NCI-H748 treated with DMSO at 0.1 percent for 48 hours (cell line): ENCODE results near the gene SCD5.
A peak's percentile ranks its signal among the peaks of the same experiment; 100 is the strongest.

Experiments
- DNase-seq: peaks from one replicate; lab custom pipeline; 2025; lab: John Stamatoyannopoulos, UW

The SCD5 gene

GRCh38 chr4:82691431-82691830, 107.2 kb downstream of the SCD5 start:
- DNase-seq: no peak

DNA sequence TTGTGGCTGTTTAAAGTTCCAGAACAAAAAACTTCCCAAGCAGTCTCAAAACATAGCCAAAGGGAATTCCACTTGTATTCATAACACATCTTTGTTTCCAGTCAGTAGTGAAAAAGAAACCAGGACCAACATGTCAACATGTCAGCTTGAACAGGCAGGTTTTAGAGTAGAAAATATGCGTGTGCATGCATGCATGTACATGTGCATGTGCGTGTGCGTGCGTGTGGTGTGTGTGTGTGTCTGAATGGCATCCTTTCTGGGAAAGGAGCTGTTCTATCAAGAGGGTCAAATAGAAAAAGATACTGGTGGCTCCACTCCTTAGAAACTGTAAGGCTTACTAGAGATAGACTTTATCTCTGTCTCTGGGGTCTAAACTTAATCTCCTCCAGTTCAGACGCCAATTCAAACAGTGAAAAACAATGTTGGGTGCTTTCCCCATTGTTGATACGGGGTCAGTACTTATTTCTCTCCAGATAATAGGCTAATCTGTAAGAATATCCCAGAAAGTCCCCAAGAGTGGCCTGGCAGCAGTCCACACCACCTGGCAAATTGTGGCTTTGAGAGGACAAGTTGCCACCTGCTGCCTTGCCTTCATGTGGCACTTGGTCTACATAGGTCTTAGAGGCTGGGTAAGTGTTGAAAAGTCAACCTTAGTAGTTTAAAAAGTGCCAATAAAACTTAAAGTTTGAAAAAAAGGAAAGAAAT, 110.4 kb downstream of the SCD5 start:
- DNase-seq: no peak

GRCh38 chr4:82687531-82687930, 111.1 kb downstream of the SCD5 start:
- no peak for DNase-seq

- no peak for DNase-seq
Measured at GRCh38 chr4:82681754-82682153, 116.8 kb downstream of the SCD5 start.

DNA sequence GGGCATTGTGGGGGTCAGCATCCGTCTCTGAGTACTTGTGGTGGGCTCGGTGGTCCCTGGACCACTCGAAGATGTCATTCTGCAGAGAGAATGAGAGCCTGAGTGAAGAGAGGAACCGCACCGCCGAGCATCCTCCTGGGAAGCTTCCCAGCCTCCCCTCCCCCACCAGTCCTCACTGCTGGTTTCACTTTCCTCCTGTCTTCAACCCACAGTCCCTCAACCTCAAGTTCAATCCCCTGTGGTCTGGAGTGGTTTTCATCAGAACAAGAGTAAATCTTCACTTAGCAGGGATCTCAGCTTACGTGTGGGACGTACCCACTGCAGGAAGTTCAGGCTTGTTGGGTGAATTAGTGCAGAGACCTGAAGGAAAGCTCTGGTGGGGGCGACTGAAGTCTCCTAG, 117.8 kb downstream of the SCD5 start:
- DNase-seq: no peak

DNA sequence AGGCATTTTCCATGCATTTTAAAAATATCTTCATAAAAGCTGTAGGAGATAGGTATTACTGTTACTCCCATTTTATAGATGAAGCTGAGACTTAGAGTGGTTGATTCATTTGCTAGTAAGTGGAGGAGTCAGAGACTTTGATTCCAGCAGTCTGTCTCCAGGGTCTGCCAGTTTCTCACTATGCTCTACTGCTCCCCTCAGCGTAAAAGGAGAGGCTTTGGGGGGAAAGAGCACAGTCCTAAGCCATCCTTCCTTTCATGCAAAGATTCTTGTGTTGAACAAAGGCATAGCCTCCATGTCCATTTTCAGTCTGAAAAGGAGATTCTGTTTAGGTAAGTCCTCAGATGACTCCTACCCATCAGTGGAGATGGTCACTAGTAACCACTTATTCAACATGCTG, 119.1 kb downstream of the SCD5 start:
- no peak for DNase-seq

DNA sequence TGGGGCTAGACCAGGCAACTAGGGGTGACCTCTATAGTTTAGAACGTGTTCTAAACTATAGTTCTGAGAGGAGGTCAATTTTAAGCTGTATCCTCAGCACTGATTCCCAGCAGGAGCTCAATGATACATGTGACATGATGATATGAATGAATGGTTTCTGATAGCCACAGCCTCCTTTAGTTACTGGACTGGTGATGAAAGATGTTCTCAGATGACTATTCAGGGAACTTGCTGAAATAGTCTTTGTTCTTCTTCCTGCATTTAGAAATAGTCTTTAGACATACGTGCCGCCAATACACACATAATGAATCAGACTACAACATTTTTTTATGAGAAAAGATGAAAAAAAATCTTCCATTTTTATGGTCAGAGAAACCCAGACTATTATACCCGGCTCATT, 120.5 kb downstream of the SCD5 start:
- no peak for DNase-seq

DNA sequence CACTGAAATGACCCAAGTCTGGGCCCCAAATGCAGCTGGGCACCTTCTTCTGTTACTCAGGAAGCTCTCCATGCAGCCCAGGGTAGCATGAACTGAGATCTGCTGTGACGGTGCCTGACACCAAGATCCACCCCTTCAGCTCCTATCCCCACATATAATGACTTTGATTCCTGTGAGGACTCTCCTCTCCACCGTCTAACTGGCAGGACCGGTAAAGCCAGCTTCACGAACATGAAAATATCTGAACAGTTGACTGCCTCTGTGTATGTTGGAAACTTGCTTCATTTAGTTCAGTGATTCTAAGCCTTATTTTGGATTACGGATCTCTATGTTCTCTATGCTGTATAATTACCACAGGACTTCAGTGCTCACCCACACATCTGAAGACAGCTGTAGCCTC, 121.3 kb downstream of the SCD5 start:
- DNase-seq: no peak

GRCh38 chr4:82667761-82668480, 130.7 kb downstream of the SCD5 start:
- no peak for DNase-seq

- DNase-seq: no peak
Measured at GRCh38 chr4:82666970-82667665, 131.5 kb downstream of the SCD5 start.

GRCh38 chr4:82661181-82661992, 137.2 kb downstream of the SCD5 start:
- peak; percentile 47 for DNase-seq

GRCh38 chr4:82652062-82652461, 146.5 kb downstream of the SCD5 start:
- no peak for DNase-seq

DNA sequence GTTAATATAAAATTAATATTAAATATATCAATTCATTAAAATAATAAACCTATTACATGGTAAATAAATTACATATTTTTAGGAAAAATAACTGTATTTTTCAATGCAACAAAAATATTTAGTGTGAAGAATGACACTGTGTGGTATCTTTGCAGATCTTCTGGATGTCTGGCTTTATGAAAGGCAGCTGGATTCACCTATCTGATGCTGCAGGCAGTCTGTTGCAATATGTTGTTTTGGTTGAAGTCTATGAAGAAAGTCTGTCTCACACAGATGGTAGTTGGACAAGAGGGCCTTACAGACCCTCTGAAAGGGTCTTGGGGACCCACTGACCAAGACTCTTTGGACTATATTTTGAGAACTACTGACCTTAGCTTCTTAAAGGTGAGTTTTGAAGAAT, 147.7 kb downstream of the SCD5 start:
- DNase-seq: no peak

- no peak for DNase-seq
Measured at GRCh38 chr4:82648356-82648755, 150.2 kb downstream of the SCD5 start.

DNA sequence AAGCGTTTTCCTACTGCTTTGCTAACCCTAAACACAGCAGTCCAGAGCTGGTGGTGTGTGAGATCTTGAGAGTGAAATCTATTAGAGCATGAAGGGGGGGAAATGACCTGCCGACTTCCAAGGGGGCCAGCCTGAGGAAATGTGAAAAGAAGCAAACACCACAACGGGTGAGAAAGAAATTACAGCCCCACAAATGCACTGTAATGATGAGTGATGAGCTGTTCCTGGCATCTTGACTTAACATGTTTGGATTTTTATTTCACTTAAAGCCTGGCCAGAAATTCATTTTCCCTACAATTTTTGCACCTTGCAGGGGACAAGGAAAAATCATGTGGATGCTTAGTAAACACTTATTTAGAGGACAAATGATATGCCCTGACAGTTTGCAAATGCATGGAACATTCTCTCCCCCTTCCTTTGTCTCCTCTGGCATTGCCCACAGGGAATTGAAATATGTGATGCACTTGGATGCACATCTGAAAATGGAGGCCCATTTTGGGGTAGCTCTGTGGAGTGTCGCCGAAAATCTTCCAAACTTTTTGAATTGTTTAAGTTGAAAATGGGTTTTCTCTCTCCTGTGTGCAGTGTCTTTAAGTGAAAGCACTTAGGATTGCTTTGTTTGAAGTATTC, 152.5 kb downstream of the SCD5 start:
- DNase-seq: no peak

- no peak for DNase-seq
Measured at GRCh38 chr4:82644734-82645126, 153.9 kb downstream of the SCD5 start.

GRCh38 chr4:82643994-82644733, 154.4 kb downstream of the SCD5 start:
- DNase-seq: no peak

- no peak for DNase-seq
Measured at GRCh38 chr4:82642331-82642730, 156.3 kb downstream of the SCD5 start.

DNA sequence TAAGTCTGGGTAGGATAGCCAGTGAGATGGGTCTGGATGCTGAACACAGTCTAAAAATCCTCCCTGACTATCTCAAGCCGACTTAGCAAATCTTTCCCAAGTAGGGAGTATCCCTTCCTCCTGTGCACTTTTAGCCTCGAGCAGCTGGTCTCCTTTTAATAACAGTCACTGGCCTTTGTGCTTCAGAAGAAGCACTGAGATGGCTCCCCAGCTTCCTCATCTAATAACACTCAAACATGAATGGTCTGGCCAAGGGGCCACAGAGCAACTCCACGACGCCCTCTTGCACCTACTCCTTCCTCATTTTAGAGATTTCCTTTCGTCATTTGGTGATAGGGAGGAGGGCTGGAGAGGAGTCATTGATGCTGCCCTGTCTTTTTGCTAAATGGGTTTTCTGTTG, 158.1 kb downstream of the SCD5 start:
- no peak for DNase-seq

DNA sequence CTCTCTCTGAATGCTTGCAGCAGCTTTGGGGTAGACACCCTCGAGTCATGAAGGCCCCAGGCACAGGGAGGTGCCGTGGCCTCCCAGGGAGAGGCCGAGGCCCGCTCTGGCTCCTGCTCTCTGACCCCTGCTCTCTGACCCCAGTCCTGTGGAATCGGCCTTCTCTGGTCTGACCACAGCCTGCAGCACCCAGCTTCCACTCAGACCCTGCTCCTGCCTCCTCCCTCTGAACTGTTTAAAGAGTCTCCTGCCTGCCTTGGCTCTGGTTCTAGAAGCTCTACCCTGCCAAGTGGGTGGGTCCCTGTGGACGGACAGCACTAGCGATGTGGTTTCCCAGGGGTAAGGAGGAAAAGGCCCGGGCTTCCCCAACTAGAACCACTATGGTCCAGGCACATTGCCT, 158.6 kb downstream of the SCD5 start:
- DNase-seq: no peak

- no peak for DNase-seq
Measured at GRCh38 chr4:82638479-82638878, 160.1 kb downstream of the SCD5 start.
